ENCODE data around the gene MCC.

Gene MCC

GRCh38 chr5:113108485-113108884, 379.8 kb downstream of the MCC start:
- DNase-seq (ENCODE audit: low spot score), result no peak

GRCh38 chr5:113106821-113107220, 381.4 kb downstream of the MCC start:
- no peak for DNase-seq (ENCODE audit: low spot score)

- DNase-seq (ENCODE audit: low spot score), result no peak
Measured at GRCh38 chr5:113105693-113106280, 382.5 kb downstream of the MCC start.

- DNase-seq (ENCODE audit: low spot score), result no peak
Measured at GRCh38 chr5:113103330-113103729, 384.9 kb downstream of the MCC start.

- DNase-seq (ENCODE audit: low spot score), result peak; percentile 17
Measured at GRCh38 chr5:113102121-113102531, 386.1 kb downstream of the MCC start.

- DNase-seq (ENCODE audit: low spot score), result no peak
Measured at GRCh38 chr5:113100981-113101380, 387.3 kb downstream of the MCC start.

GRCh38 chr5:113099822-113100221, 388.4 kb downstream of the MCC start:
- no peak for DNase-seq (ENCODE audit: low spot score)

- DNase-seq (ENCODE audit: low spot score), result no peak
Measured at GRCh38 chr5:113098378-113098777, 389.9 kb downstream of the MCC start.

- DNase-seq (ENCODE audit: low spot score), result no peak
Measured at GRCh38 chr5:113095831-113096230, 392.4 kb downstream of the MCC start.

GRCh38 chr5:113093558-113093957, 394.7 kb downstream of the MCC start:
- no peak for DNase-seq (ENCODE audit: low spot score)

- DNase-seq (ENCODE audit: low spot score), result no peak
Measured at GRCh38 chr5:113092683-113093082, 395.6 kb downstream of the MCC start.

GRCh38 chr5:113091622-113092021, 396.6 kb downstream of the MCC start:
- no peak for DNase-seq (ENCODE audit: low spot score)

GRCh38 chr5:113090336-113091106, 397.7 kb downstream of the MCC start:
- DNase-seq (ENCODE audit: low spot score), result no peak

GRCh38 chr5:113089653-113090335, 398.5 kb downstream of the MCC start:
- DNase-seq (ENCODE audit: low spot score), result peak; percentile 27

- no peak for DNase-seq (ENCODE audit: low spot score)
Measured at GRCh38 chr5:113087976-113088514, 400.2 kb downstream of the MCC start.

GRCh38 chr5:113085880-113086409, 402.3 kb downstream of the MCC start:
- no peak for DNase-seq (ENCODE audit: low spot score)

GRCh38 chr5:113085084-113085414, 403.2 kb downstream of the MCC start:
- no peak for DNase-seq (ENCODE audit: low spot score)

GRCh38 chr5:113084402-113085083, 403.7 kb downstream of the MCC start:
- no peak for DNase-seq (ENCODE audit: low spot score)

GRCh38 chr5:113083481-113083880, 404.8 kb downstream of the MCC start:
- no peak for DNase-seq (ENCODE audit: low spot score)

GRCh38 chr5:113082547-113082905, 405.7 kb downstream of the MCC start:
- DNase-seq (ENCODE audit: low spot score), result no peak

GRCh38 chr5:113081881-113082546, 406.2 kb downstream of the MCC start:
- DNase-seq (ENCODE audit: low spot score), result peak; percentile 73

All from AG20443 (cell line).